Endothelial cell of umbilical vein (primary cell): Measurements from ENCODE around the gene STX8. TPM values are rescaled to one million over a fixed set of nuclear protein-coding genes. Genes with fewer than 3 reads are reported as not detected.
"Not testable (repeated sequence)": the region's sequence is repeated elsewhere in the genome, so short reads cannot be mapped to it uniquely, and the experiment has no call there.

Experiments
- BruUV-seq: library from RNA; stranded (reverse); fragments of 400-500 nt; replicated peaks from 2 replicates; lab custom pipeline; 2021; lab: Mats Ljungman, UMichigan
- CTCF ChIA-PET: fragments of 300-600, 350-600 bp; sonication (Branson Sonifier 250); formaldehyde crosslinking; loops from one replicate; lab custom pipeline; 2021; ENCODE audit warnings: antibody characterized with exemption, inconsistent platforms; lab: Charles Lee
- POLR2A ChIA-PET: fragments of 300-600, 350-600 bp; sonication (Branson Sonifier 250); formaldehyde crosslinking; loops from one replicate; lab custom pipeline; 2021; ENCODE audit warnings: antibody characterized with exemption, inconsistent platforms; lab: Charles Lee
- DNase-seq: peaks from one replicate; pipeline ENCODE4 v3.0.0-alpha.2; 2011; ENCODE audit warnings: low read depth, low spot score
- FAIRE-seq: peaks from 2 replicates; lab custom pipeline; 2011; peaks lifted over from hg19 to GRCh38; lab: Jason Lieb, UNC
- H2AFZ ChIP-seq: 2 replicates; pipeline ENCODE4 v1.6.0; 2012; ENCODE audit warnings: low read depth, low read length, control low read depth, inconsistent platforms
- H3K27ac ChIP-seq: 2 replicates; pipeline ENCODE4 v1.5.1; 2011; ENCODE audit warnings: low read depth, mild to moderate bottlenecking, control low read depth, low read length, moderate library complexity; ENCODE audit not compliant: insufficient read depth
- H3K27me3 ChIP-seq, 2 experiments: 2 replicates each; pipeline versions ENCODE4 v1.6.0 to v1.6.1; 2011; ENCODE audit warnings: low read length in 2 of 2, mixed read lengths in 1 of 2; ENCODE audit not compliant: control insufficient read depth in 2 of 2, insufficient read depth in 2 of 2
- H3K36me3 ChIP-seq, 2 experiments: 2 replicates in 1 of 2; 3 replicates in 1 of 2; pipeline ENCODE4 v1.5.1; 2011; ENCODE audit warnings: low read length in 2 of 2, mild to moderate bottlenecking in 1 of 2, moderate library complexity in 1 of 2; ENCODE audit not compliant: control insufficient read depth in 2 of 2, insufficient read depth in 2 of 2; ENCODE audit errors: extremely low read depth in 1 of 2
- H3K4me1 ChIP-seq: 3 replicates; pipeline ENCODE4 v1.5.1; 2011; ENCODE audit warnings: mild to moderate bottlenecking, low read length; ENCODE audit not compliant: control insufficient read depth, insufficient read depth; ENCODE audit errors: extremely low read depth
- H3K4me2 ChIP-seq: 2 replicates; pipeline ENCODE4 v1.6.1; 2011; ENCODE audit warnings: low read length, control low read depth, mixed read lengths; ENCODE audit not compliant: insufficient read depth
- H3K4me3 ChIP-seq, 3 experiments: fragments of 200-600 bp in 1 of 3; sonication (generic), shearing (Covaris generic) in 1 of 3; replicated peaks in 1 of 3; 2 replicates each; pipeline ENCODE4 v1.5.1; 2011 to 2016; ENCODE audit warnings: control low read depth in 3 of 3, low read length in 3 of 3, mild to moderate bottlenecking in 2 of 3, inconsistent platforms in 1 of 3, low read depth in 1 of 3, moderate library complexity in 1 of 3; ENCODE audit not compliant: insufficient read depth in 1 of 3
- H3K79me2 ChIP-seq: 2 replicates; pipeline ENCODE4 v1.6.0; 2012; ENCODE audit warnings: low read length, inconsistent platforms; ENCODE audit not compliant: control insufficient read depth, insufficient read depth
- H3K9ac ChIP-seq: replicated peaks from 2 replicates; pipeline ENCODE3; 2011; ENCODE audit warnings: low read length, control low read depth; ENCODE audit not compliant: insufficient read depth; ENCODE audit errors: extremely low read depth
- H3K9me1 ChIP-seq: replicated peaks from 3 replicates; pipeline ENCODE4 v1.6.0; 2011; ENCODE audit warnings: mild to moderate bottlenecking, low read length; ENCODE audit not compliant: control insufficient read depth, insufficient read depth; ENCODE audit errors: extremely low read depth
- H3K9me3 ChIP-seq: replicated peaks from 2 replicates; pipeline ENCODE4 v1.5.1; 2012; ENCODE audit warnings: low read length, inconsistent platforms; ENCODE audit not compliant: control insufficient read depth, insufficient read depth
- H4K20me1 ChIP-seq: replicated peaks from 2 replicates; pipeline ENCODE3; 2011; ENCODE audit warnings: mild to moderate bottlenecking, low read length; ENCODE audit not compliant: control insufficient read depth, insufficient read depth; ENCODE audit errors: extremely low read depth
- CTCF ChIP-seq, 2 donors: IDR thresholded peaks; 1 replicate in 1 of 2; 2 replicates in 1 of 2; pipeline ENCODE4 v1.5.1; 2011; ENCODE audit warnings: low read length in 2 of 2, mild to moderate bottlenecking in 2 of 2, moderate library complexity in 2 of 2, control low read depth in 1 of 2, inconsistent platforms in 1 of 2, low read depth in 1 of 2; ENCODE audit not compliant: insufficient read depth in 1 of 2; ENCODE audit errors: extremely low read depth in 1 of 2
- EZH2 ChIP-seq: IDR thresholded peaks from 2 replicates; pipeline ENCODE4 v1.6.1; 2012; ENCODE audit warnings: borderline replicate concordance, low read depth, mild to moderate bottlenecking, moderate library complexity, low read length, inconsistent platforms; ENCODE audit not compliant: severe bottlenecking
- FOS ChIP-seq: IDR thresholded peaks from 2 replicates; pipeline ENCODE4 v1.6.1; 2011; ENCODE audit warnings: mild to moderate bottlenecking, low read length, moderate library complexity, borderline replicate concordance; ENCODE audit not compliant: insufficient read depth
- GATA2 ChIP-seq: IDR thresholded peaks from 2 replicates; pipeline ENCODE4 v1.7.0; 2011; ENCODE audit warnings: low read depth, mild to moderate bottlenecking, moderate library complexity, mixed read lengths, low read length; ENCODE audit not compliant: insufficient read length, insufficient read depth
- JUN ChIP-seq: IDR thresholded peaks from 2 replicates; pipeline ENCODE4 v1.6.1; 2011; ENCODE audit warnings: borderline replicate concordance, low read depth; ENCODE audit not compliant: insufficient read length, insufficient read depth
- MAX ChIP-seq: IDR thresholded peaks from 2 replicates; pipeline ENCODE4 v1.6.1; 2011; ENCODE audit not compliant: insufficient read depth, insufficient read length
- MYC ChIP-seq: IDR thresholded peaks from one replicate; pipeline ENCODE4 v1.6.1; 2011; ENCODE audit warnings: mild to moderate bottlenecking, low read depth, low read length
- POLR2A ChIP-seq: IDR thresholded peaks from 2 replicates; pipeline ENCODE4 v1.6.1; 2012; ENCODE audit warnings: low read depth, mild to moderate bottlenecking, control low read depth, low read length
- POLR2AphosphoS5 ChIP-seq: IDR thresholded peaks from 2 replicates; pipeline ENCODE4 v1.6.1; 2012; ENCODE audit warnings: low read depth, mild to moderate bottlenecking, control low read depth, low read length, moderate library complexity; ENCODE audit not compliant: insufficient read depth
- dilution Hi-C: fragments of 300-500 bp; cut with MboI; formaldehyde crosslinking; loops from one replicate; pipeline ENCODE4 v1.15.0; 2019; ENCODE audit warnings: low sequenced_read_pairs; ENCODE audit not compliant: extremely low pct_ligation_motif_present
- intact Hi-C: fragments of 100-400 bp; cut with micrococcal nuclease; formaldehyde crosslinking; loops from one replicate; pipeline ENCODE4 v1.10.0; 2022
- polyA plus RNA-seq, 4 experiments: library from polyadenylated mRNA; depleted of rRNA in 3 of 4; stranded (reverse) in 3 of 4; unstranded in 1 of 4; fragments of >200 nt; gene quantifications; 2 replicates each; pipeline versions ENCODE4 v1.2.1 to v1.2.3, GENCODE V29; 2011 to 2012; ENCODE audit warnings: missing spikeins in 1 of 4
- total RNA-seq: library from RNA; stranded (reverse); gene quantifications from 2 replicates; pipeline ENCODE4 v1.2.3, GENCODE V29; 2021

STX8 gene
- total and polyA plus RNA-seq, 2 donors (not counting 3 experiments of a cell fraction or from before 2014, with no cell fraction given): 25.9 to 67.3 TPM

GRCh38 chr17:9598661-9599060 is 23.0 kb upstream of the STX8 start:
- H3K4me2 ChIP-seq: no peak overlapping the region
- H3K9ac ChIP-seq: no peak overlapping the region
- no peaks in the 10 kb centered on the region for H3K9me3 ChIP-seq
- no peaks in the 10 kb centered on the region for H3K36me3 ChIP-seq
- H2AFZ ChIP-seq: no peak overlapping the region
- TF ChIP-seq GATA2 (no peak), EZH2 (no peak), FOS (no peak), CTCF (IDR thresholded peaks at IDR 0.05; ENCODE audit: extremely low read depth in 1 of 2, insufficient read depth in 1 of 2, low read depth in 1 of 2, low read length in 2 of 2) (no peak), POLR2AphosphoS5 (no peak), POLR2A (no peak), MAX (no peak), JUN (no peak), MYC (no peak)
- ChIA-PET POLR2A (no interaction called here), CTCF (no interaction called here)
- H3K27ac ChIP-seq: no peak overlapping the region
- FAIRE-seq: no peak
- DNase-seq: no peak
- BruUV-seq: no TSS peak
- no peak overlapping the region for H3K4me3 ChIP-seq
- intact Hi-C loops (no loop called here), dilution Hi-C loops (no loop called here)
- H3K4me1 ChIP-seq: no peaks in the 10 kb centered on the region
- H4K20me1 ChIP-seq: no peaks in the 10 kb centered on the region
- no peaks in the 10 kb centered on the region for H3K27me3 ChIP-seq
- no peaks in the 10 kb centered on the region for H3K9me1 ChIP-seq
- H3K79me2 ChIP-seq: no peaks in the 10 kb centered on the region

GRCh38 chr17:9597638-9598037 is 22.0 kb upstream of the STX8 start:
- intact Hi-C loops, H3K4me1 ChIP-seq, H3K4me3 ChIP-seq, BruUV-seq, H3K27me3 ChIP-seq, H3K4me2 ChIP-seq, H3K9me3 ChIP-seq, H3K9ac ChIP-seq, DNase-seq, dilution Hi-C loops, H2AFZ ChIP-seq, FAIRE-seq, H3K9me1 ChIP-seq, H3K79me2 ChIP-seq, H3K27ac ChIP-seq, H3K36me3 ChIP-seq, POLR2A ChIA-PET, H4K20me1 ChIP-seq: not testable (repeated sequence)
- CTCF ChIA-PET: interaction anchor here (1.0 kb wide), 1 partner anchor 20 kb away, joined by 4 read pairs; no protein-coding TSS in a partner anchor
